Stimulated activated CD8-positive, alpha-beta memory T cell treated with anti-CD3 and anti-CD28 coated beads, Interleukin-15, amount 100 ng/mL, for 4 hours (primary cell): Measurements from ENCODE around the gene SPTB.

ENCODE experiments used
- DNase-seq, 2 donors: peaks; one replicate each; pipeline ENCODE4 v3.0.0-alpha.2; 2020; ENCODE audit warnings: low read depth in 2 of 2

SPTB gene

DNA sequence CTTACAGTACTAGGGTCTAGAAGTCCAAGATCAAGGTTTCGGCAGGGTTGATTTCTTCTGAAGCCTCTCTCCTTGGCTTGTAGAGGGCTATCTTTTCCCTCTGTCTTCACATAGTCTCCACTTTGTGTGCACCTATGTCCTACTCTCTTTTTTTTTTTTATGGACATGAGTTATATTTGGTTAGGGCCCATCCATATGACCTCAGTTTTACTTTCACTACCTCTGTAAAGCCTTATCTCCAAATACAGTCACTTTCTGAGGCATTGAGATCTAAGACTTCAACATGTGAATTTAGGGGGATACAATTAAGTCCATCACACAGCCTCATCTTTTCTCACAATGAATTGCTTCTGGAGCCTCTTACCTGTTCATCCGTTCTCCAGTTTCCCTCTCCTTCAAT, 5.9 kb upstream of the SPTB start:
- no peak for DNase-seq

DNA sequence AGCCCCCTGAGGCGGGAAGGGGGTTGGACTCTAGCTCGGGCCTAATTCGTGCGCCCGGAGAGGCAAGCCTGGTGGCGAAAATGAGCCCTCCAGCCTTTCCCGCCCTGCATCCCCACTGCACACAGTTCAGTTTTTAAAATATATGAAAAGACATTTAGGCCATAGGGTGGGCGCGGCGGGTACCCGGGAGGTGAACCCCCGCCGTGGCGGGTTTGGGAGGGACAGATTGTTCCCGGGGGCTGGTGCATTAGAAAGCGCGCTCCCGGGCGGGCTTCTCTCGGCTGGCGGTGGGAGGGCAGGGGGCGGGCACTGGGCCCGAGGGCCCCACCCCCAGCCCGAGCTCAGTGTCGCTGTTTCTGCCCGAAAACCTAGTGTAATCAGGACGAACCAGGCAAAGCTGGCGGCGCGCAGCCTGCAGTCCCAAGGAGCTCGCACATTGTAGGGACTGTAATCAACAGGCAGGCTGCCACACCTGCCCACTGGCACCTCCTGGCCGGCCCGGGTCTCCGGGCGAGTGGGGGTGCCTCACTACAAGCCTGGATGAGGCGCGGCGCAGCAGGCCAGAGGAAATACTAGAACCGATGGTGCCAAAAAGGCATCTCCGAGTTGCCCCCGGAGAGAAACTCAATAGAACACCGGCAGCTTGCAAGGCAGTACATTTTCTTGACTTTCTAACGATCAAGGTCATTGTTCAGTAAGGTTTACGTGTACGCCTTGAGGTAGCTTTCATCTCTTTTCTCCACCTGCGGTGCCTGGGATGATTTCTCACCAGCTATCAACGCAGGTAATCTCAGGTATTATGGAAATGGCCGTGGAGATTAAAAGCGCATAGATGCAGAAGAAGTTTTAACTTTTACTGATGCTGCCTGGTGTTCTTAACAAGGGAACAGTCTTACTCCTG, 764 bp upstream of the SPTB start:
- peak; percentile 13 to 30 for DNase-seq

DNA sequence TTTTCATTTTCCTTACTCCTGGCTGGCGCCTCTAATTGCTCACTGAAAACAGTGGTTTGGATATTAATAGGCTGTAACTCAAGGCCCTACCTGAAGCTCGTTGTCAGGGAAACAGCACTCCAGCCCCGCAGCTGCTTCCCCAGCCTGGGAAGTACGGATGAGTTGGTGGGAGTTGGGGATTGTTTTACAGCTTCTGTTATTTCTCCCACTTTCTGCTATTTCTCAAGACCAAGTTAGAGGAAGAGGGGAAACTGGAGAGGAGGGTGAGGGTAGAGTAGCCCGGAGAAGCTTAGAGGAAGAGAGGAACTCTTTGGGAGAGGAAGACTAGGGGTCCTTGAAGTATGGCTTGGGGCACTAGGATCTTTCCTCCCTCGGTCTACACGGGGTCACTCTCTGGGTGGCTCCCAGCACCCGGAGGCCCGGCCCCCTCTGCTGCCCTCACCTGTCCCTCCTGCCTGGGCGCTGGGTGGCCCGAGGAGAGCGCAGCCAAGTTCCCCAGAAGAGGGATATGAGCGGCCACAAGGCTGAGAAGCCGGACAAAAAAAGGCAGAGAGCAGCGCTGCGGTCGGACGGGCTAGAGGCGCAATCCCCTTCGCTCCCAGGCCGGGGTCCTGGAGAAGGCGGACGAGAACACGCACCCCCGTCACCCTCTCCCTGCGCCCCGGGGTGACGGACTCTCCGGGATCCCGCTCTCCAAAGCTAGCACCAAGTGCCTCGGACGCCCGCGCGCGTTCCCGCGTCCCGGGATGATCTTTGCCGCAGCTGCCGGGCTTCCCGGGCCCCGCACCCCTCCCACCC, 671 bp downstream of the SPTB start:
- DNase-seq = no peak

DNA sequence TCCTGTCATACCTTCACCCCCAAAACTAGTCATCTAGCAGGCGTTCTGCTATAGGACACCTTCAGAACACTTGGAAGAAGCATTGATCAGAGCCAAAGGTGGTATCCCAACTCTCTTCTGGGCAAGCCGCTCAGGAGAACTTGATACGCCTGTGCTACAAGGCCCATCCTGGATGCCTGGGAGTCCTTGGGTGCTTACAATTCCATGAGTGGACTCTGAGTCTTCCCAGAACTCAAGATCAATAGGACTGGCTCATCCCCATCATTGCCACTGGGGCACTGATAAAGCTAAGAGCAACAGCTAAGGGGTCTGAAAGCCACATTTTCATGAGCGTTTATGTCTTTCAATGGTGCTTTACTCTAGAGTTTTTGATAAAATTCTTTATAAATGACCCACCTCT, 1.9 kb downstream of the SPTB start:
- no peak for DNase-seq

DNA sequence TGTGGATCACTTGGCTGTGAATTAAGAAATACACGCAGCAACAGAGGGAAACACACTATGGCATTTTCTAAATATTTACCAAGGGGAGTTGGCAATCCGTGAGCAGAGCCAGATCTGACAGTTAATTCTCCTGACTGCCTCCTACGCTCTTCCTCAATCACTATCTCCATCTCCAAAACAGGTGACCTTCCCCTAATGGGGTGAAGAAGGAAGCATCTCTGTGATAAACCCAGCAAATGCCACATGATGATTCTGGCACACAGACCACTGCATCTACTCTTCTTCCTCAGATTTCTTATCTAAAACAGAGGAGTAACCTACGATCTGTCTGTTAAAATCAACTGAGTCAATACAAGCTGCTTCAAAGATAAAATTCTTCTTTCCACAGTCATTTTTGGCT, 4.4 kb downstream of the SPTB start:
- no peak for DNase-seq

DNA sequence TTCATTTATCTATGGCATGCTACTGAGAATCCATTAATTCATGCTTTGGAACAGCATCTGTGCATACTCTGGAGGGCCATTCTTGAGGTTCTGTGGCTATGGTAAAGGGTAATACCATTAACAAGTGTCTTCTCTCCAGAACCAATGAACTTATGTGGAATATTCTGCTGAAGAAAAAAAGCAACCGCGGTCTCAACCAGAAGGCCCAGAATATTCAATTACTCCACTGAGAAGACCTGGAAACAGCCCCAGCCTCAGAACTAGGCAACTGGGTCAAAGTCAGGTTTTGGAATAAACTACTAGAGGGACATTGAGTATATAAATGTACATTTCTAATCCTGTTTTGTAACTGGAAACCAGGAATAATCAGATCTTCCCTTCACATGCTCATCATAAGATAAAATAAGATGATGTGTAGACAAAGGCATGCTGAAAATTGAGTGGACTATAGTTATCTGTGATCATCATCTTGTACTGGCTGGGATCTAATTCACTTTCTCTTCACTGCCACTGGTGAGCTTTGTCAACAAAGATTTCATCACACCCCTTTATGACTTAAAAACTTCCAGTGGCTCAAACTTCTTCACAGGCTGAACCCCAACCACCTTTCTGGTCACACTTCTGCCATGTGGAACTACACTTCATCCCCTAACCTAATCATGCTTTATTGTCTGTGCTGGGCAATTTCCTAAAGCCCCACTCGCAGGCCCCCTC, 6.0 kb downstream of the SPTB start:
- no peak for DNase-seq

DNA sequence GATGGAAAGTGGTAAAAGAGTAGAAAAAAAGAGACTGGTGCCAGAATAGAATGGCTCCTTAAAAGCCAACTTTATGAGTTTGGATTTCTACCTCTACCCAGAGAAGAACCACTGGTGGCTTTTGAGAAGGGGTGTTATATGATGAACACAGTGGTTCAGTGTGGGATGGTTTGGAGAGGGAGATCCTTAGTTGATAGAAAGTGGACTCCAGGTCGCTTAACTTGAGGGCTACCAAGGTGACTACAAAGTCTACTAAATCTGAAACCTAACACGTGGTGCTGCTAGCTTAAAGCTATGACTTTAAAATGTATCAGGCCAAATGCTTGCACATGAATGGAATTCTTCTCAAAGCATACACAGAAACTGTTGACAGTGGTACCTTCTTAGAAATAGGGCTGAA, 8.4 kb downstream of the SPTB start:
- no peak for DNase-seq

DNA sequence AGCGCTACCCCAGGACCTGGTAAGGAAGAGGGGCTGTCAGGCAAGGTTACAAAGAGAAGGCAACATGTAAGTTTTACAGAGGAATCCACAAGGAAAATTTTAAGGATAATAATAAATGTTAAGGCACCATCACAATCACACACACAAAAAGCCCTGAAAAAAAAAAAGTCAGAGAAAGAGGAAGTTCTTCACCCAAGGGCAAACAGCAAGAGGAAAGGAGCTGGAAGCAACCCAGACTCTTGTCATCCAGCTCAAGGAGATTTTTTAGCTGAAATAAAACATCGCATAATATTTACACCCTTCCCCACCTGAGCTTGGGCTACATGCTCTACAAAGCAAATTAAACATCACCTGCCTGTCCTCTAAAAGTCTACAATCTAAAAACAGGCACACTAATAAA, 9.5 kb downstream of the SPTB start:
- DNase-seq = no peak

DNA sequence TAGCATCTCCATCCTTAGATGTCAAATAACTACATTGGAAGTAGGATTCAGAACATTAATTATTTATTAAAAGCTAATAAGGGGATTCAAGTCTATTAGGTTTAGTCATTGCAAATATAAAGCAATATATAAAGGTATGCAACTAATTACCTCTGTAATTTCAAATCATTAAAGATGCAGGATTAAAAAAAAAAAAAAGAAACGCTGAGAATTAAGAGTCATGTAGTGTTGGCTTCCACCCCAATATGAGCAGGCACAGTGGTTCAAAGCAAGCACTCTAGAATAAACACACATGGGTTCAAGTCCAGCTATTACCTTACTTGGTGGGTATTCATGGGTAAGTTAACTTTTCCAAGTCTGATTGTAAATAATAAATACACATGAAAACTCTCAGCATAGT, 10.9 kb downstream of the SPTB start:
- no peak for DNase-seq

DNA sequence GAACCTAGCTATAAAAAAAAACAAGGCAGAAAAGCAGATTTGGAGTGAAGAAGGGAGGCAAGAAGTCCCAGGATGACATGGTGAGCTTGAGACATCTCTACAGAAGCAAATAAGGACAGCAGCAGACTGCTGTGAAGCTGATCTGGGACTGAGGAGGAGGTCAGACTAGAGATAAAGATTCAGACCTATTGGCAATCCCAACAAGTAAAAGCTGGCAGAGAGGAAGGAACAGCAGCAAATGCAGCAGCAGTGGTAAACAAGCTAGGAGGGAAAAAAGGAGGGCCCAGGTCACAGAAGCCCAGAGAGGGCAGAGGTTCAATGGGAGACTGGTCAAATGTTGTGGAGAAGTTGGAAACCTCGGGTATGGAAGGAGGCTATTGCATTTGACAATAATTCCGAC, 11.3 kb downstream of the SPTB start:
- DNase-seq = no peak

DNA sequence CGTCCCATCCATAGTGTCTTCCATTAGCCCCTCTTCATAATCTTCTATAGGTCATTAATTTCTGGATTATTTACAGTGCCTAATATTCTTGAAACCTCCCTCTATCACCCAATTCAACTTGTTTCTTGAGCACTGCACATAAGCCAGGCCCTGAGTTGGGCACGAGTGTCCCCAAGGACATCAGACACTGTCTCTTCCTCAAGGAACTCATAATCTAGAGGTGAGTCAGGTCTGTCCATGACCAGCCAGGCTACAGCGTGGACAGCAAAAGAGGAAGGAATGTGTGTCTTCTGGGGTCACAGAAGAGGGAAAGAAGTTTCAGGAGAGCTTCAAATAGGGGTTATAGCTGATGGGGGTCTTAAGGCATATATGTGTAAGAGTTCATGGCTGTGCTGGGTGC, 12.5 kb downstream of the SPTB start:
- DNase-seq = no peak

DNA sequence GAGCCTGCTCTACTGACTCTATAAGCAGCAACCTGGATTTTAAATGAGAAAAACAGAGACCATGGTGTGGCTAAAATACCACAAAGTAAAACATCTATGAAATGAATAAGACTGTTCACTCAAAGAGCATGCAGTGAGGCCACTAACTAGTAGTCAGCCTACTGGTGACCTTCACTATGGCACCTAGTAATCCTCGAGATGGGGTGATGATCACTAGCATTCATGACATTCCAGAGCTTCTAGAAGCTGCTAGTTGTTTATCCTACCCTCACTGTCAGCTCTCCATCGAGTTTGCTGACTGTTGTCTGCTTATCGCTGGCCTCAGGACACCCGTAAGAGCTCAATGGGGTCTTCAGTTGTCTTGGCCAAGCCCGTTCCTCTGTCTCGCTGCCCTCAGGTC, 13.7 kb downstream of the SPTB start:
- DNase-seq = no peak

DNA sequence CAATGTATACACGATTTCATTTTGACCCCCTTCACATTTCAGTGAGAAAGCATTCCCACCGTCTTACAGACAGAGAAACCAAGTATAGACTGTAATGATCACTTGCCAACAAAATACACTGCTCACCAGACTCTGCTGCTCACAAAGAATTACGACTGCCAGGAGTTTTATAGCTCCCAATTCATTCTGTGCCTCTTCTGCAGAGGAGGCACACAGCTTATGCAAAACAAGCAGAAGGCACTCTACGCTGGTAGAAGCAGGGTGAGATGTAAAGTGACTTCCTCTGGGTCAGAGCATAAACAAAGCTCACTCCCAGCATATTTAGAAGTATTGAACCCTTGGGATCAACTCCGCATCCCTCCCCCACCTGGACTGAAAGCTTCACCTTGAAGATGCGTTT, 14.6 kb downstream of the SPTB start:
- no peak for DNase-seq

DNA sequence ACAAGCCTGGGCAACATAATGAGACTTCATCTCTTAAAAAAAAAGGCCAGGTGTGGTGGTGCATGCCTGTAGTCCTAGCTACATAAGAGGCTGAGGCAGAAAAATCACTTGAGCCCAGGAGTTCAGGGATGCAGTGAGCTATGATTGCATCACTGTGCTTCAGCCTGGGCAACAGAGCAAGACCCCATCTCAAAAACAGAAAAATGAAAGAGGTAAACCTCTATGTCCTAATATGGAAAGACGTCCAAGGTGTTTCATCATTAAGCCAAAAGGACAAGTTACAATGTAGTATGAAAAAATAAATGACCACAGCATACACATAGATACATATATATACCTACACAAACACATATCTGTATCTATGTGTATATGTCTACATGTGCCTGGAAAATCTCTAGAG, 15.4 kb downstream of the SPTB start:
- DNase-seq = no peak

DNA sequence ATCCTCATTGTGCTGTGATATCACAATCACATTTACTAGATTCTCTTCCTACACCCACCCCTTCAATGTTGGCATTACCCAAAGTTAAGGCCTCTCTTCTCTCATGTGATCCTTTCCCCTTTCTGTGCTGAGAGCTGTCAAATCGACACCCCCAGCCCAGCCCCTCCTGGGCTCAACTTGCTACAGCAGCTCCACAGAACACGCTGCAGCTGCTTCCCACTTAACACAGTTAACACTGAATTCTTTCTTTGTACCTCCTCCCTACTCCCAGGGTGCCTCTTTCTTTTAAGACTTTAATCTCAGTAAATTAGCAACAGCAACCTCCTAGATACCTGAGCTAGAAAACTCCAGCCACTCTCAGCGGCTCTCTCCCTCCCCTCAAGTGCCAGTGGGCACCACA, 17.8 kb downstream of the SPTB start:
- no peak for DNase-seq

DNA sequence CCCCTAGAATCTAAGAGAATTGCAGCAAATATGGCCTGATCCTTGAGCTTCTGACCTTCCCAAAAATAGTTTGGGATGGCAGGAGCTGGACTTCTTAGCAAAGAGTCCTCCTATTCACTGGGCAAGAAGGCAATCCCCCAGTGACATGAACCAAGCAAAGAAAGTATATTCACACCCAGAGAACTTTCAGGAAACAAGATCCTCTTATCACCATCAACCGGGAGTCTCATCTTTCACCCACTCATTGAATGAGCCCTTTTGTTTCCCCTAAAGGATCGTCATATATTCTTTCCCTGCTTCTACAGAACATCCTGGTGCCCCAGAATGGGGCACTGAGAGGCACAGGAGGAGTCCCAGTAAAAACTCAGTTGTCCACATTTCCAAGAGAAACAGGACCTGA, 19.7 kb downstream of the SPTB start:
- no peak for DNase-seq

DNA sequence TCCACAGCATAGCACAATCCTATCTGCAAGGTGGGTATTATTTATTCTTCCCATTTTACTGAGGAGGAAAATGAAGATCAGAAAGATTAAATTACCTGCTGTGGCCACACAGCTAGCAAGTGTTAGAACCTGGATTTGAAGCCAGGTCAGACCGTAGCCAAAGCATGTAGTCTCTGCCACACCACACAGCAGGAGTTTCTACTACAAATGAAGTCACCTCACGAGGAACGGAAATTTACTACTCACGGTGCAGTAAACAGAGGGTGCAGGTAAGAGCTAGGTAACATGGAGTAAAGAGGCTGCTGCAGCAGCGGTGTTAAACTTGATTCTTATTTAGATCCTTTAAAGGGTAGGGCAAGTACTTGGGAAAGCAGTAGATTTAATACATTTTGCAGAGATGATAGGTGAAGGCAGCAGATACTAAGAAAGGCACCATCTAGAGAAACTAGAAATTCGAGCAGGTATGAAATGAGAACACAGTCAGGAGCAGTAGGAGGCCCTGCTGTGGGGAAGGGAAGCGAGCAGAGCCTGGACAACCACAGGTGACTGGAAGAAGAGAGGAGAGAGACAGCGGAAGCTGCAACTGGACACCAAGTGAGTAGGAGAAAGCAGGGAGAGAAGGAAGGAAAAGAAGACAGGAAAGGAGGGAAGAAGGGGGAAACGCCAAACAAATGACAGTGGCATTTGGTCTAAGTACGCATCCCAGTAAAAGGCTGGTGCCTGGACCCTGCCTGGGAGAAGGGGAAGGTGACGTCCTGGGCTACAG, 21.5 kb downstream of the SPTB start:
- no peak for DNase-seq

DNA sequence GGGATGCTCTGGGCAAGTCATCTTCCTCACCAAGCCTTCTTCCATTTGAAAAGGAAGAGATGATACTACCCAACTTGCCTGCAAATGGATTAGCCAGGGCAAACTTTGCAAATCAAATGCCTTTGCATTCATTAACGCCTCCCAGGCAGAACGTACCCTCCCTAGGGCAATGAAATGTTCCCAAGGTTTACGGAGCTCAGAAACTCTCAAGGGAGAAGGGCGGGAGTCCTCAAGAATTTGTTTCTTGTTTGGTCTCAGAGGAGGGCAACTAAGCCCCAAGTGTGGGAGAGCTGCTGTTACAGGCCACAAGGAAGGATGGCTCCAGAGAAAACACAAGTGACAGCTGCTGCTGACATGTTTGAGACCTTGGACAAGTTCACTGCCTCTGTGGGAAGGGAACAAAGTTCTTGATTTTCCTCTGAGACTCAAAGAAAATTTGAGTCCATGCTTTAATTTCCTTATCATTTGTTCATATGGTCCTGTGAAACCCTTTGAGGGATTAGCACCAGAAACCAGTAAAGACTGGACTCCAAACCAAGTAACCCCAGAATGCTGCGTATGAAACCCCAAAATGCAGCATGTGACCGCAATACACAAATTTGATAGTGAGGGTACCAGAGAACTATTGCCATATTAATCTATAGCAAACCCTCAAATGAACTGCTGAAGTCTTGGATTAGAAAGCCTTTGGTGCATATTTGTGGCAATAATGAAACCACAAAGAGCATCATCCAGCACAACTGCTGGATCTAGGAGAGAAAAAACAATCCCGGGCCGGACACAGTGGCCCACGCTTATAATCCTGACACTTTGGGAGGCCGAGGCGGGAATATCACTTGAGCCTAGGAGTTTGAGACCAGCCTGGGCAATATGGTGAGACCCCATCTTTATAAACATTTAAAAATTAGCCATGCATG, 22.9 kb downstream of the SPTB start:
- DNase-seq = no peak

DNA sequence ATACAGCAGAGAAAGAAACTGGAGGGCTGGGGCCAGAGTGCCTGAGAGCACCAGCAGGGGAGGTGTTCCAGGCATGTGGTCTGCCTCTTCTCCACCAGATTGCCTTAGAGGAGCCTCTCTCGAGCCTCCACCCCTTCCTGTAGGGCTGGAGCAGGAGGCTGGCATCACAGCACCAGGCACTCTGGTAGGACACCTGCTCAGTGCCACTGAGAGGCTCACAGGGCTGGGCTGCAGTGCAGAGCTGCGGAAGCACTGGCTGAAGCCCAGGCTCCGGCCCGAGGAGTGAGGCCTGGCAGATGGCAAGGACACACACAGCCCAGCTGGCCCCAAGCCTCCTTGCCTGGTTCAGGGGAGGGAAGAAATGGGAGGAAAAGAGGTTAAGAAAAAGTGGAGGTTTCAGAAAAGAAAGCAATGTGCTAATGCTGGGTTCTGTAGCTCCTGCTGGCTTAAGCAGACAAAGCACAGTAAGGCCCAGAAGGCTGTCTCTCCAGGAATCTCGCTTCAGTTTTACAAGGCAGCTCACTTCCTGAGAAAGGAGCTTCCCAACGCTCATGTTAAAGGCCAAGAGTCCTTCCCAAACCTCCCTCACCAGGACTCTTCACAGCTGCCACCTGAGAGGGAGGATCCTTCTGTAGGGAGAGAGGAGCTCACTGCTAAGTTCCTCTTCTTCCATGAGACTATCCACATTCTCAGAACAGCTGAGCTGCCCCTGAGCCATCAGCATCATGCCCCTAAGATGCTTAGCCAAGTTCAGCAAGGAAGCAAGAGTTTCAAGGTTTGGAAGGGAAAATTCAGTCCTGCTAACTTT, 23.8 kb downstream of the SPTB start:
- DNase-seq = no peak
